ENCODE measurements around the gene INHA.

INHA gene

GRCh38 chr2:219572237-219573001, at the start of gene INHA:
TSS of gene INHA (plus strand) at chr2:219572310. CDS start at chr2:219572375, 65 bp downstream.
- Mint-ChIP-seq H3K4me1 (no peaks in the 10 kb centered on the region), H3K27ac (no peak within 1 kb of the TSS), H3K36me3 (no peaks in the 10 kb centered on the region), H3K9me3 (no peaks in the 10 kb centered on the region), H3K4me3 (no peak within 1 kb of the TSS), H3K27me3 (peaks cover 81% of the 10 kb centered on the region)
- ATAC-seq, result no peak

GRCh38 chr2:219523031-219523671, 49.0 kb upstream of the INHA start:
- Mint-ChIP-seq H3K9me3 (no peaks in the 10 kb centered on the region), H3K27me3 (peaks cover 79% of the 10 kb centered on the region), H3K27ac (no peak overlapping the region), H3K4me1 (peaks cover 10% of the 10 kb centered on the region), H3K4me3 (no peak overlapping the region), H3K36me3 (no peaks in the 10 kb centered on the region)
- ATAC-seq, result no peak

- Mint-ChIP-seq H3K27me3 (peaks cover 77% of the 10 kb centered on the region), H3K36me3 (no peaks in the 10 kb centered on the region), H3K27ac (no peak overlapping the region), H3K4me3 (no peak overlapping the region), H3K4me1 (peaks cover 10% of the 10 kb centered on the region), H3K9me3 (no peaks in the 10 kb centered on the region)
- no peak for ATAC-seq
Observed at GRCh38 chr2:219524817-219525216, 47.3 kb upstream of the INHA start.

- Mint-ChIP-seq H3K36me3 (no peaks in the 10 kb centered on the region), H3K27ac (no peak overlapping the region), H3K9me3 (no peaks in the 10 kb centered on the region), H3K27me3 (peaks cover 77% of the 10 kb centered on the region), H3K4me3 (no peak overlapping the region), H3K4me1 (peaks cover 18% of the 10 kb centered on the region)
- no peak for ATAC-seq
Observed at GRCh38 chr2:219525533-219526232, 46.4 kb upstream of the INHA start.

GRCh38 chr2:219526320-219527075, 45.6 kb upstream of the INHA start:
- Mint-ChIP-seq H3K27me3 (peaks cover 77% of the 10 kb centered on the region), H3K36me3 (no peaks in the 10 kb centered on the region), H3K4me1 (peaks cover 15% of the 10 kb centered on the region), H3K9me3 (no peaks in the 10 kb centered on the region), H3K4me3 (no peak overlapping the region), H3K27ac (no peak overlapping the region)
- ATAC-seq, result no peak

GRCh38 chr2:219527076-219527394, 45.1 kb upstream of the INHA start:
- ATAC-seq, result no peak
- Mint-ChIP-seq H3K36me3 (no peaks in the 10 kb centered on the region), H3K4me1 (peaks cover 10% of the 10 kb centered on the region), H3K4me3 (no peak overlapping the region), H3K9me3 (no peaks in the 10 kb centered on the region), H3K27ac (no peak overlapping the region), H3K27me3 (peaks cover 77% of the 10 kb centered on the region)

- H3K4me1 Mint-ChIP-seq, result peaks cover 8% of the 10 kb centered on the region
- no peak overlapping the region for H3K4me3 Mint-ChIP-seq
- peaks cover 78% of the 10 kb centered on the region for H3K27me3 Mint-ChIP-seq
- H3K9me3 Mint-ChIP-seq, result no peaks in the 10 kb centered on the region
- H3K27ac Mint-ChIP-seq, result no peak overlapping the region
- no peaks in the 10 kb centered on the region for H3K36me3 Mint-ChIP-seq
- no peak for ATAC-seq
Observed at GRCh38 chr2:219527472-219527871, 44.6 kb upstream of the INHA start.

GRCh38 chr2:219530048-219530963, 41.8 kb upstream of the INHA start:
- peak; percentile 76 for ATAC-seq
- Mint-ChIP-seq H3K27ac (no peak overlapping the region), H3K4me1 (peaks cover 8% of the 10 kb centered on the region), H3K36me3 (no peaks in the 10 kb centered on the region), H3K4me3 (no peak overlapping the region), H3K27me3 (peaks cover 84% of the 10 kb centered on the region), H3K9me3 (no peaks in the 10 kb centered on the region)

- peaks cover 84% of the 10 kb centered on the region for H3K27me3 Mint-ChIP-seq
- no peak overlapping the region for H3K4me3 Mint-ChIP-seq
- no peak for ATAC-seq
- H3K9me3 Mint-ChIP-seq, result no peaks in the 10 kb centered on the region
- H3K4me1 Mint-ChIP-seq, result peaks cover 8% of the 10 kb centered on the region
- no peak overlapping the region for H3K27ac Mint-ChIP-seq
- no peaks in the 10 kb centered on the region for H3K36me3 Mint-ChIP-seq
Observed at GRCh38 chr2:219531639-219532377, 40.3 kb upstream of the INHA start.

- H3K27ac Mint-ChIP-seq, result no peak overlapping the region
- H3K4me3 Mint-ChIP-seq, result no peak overlapping the region
- H3K27me3 Mint-ChIP-seq, result peaks cover 84% of the 10 kb centered on the region
- H3K4me1 Mint-ChIP-seq, result peaks cover 8% of the 10 kb centered on the region
- no peak for ATAC-seq
- H3K9me3 Mint-ChIP-seq, result no peaks in the 10 kb centered on the region
- H3K36me3 Mint-ChIP-seq, result no peaks in the 10 kb centered on the region
Observed at GRCh38 chr2:219532378-219532649, 39.8 kb upstream of the INHA start.

- no peak overlapping the region for H3K27ac Mint-ChIP-seq
Observed at GRCh38 chr2:219533930-219534661, 38.0 kb upstream of the INHA start.

GRCh38 chr2:219536425-219536824, 35.7 kb upstream of the INHA start:
- H3K9me3 Mint-ChIP-seq, result no peaks in the 10 kb centered on the region
- peaks cover 4% of the 10 kb centered on the region for H3K4me1 Mint-ChIP-seq
- H3K27ac Mint-ChIP-seq, result no peak overlapping the region
- H3K4me3 Mint-ChIP-seq, result no peak overlapping the region
- no peak for ATAC-seq
- H3K36me3 Mint-ChIP-seq, result peaks cover 14% of the 10 kb centered on the region
- H3K27me3 Mint-ChIP-seq, result peaks cover 92% of the 10 kb centered on the region

More at GRCh38 chr2:219533930-219534661, 38.0 kb upstream of the INHA start:
- Mint-ChIP-seq H3K27me3 (peaks cover 92% of the 10 kb centered on the region), H3K4me3 (no peak overlapping the region), H3K4me1 (peaks cover 8% of the 10 kb centered on the region), H3K9me3 (no peaks in the 10 kb centered on the region), H3K36me3 (peaks cover 5% of the 10 kb centered on the region)
- no peak for ATAC-seq

GRCh38 chr2:219536967-219537366, 35.1 kb upstream of the INHA start:
- H3K27me3 Mint-ChIP-seq, result peaks cover 87% of the 10 kb centered on the region
- H3K36me3 Mint-ChIP-seq, result peaks cover 14% of the 10 kb centered on the region
- peaks cover 5% of the 10 kb centered on the region for H3K4me1 Mint-ChIP-seq

More at GRCh38 chr2:219536967-219537366, 35.1 kb upstream of the INHA start:
- Mint-ChIP-seq H3K4me3 (no peak overlapping the region), H3K9me3 (no peaks in the 10 kb centered on the region), H3K27ac (no peak overlapping the region)
- no peak for ATAC-seq

All from stimulated activated memory B cell treated with anti-CD40 and anti-IgM and Interleukin-4, amounts not matched to agents 10 μg/mL and 1 μg/mL and 100 μg/mL, for 72 hours (primary cell).